ENCODE measurements around the gene ARHGEF10L.

ARHGEF10L gene

GRCh38 chr1:17551755-17552234 is 12.3 kb downstream of the ARHGEF10L start:
- DNase-seq: no peak

DNA sequence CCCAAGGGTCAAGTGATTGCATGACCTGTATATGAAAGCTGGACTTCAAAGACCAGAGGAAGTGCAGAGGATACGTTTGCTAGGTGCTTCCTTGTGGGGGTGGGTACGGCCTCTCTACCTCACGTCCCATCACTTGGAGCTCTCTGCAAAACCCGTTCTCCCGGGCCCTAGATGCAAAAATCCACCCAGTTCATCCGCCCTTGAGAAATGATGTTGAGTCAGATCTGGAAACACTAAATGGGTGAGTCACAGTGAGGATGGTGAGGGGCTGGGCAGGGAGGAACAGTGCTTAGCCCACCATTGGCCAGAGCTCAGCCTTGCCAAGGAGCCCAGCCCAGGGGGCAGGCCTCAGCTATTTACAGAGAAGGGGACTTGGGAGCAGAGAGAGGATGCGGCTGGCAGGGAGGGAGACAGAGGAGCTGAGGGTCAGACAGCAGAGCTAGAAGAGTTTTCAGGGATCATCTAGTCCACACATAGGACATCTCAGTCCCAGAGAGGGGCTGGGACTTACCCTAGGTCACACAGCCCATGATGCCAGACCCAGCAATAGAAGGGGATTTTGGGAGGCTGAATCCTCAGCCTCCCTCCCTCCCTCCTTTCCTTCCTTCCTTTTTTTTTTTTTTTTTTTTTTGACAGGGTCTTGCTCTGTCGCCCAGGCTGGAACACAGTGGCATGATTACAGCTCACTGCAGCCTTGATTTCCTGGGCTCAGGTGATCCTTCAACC is 14.6 kb downstream of the ARHGEF10L start:
- DNase-seq: no peak

DNA sequence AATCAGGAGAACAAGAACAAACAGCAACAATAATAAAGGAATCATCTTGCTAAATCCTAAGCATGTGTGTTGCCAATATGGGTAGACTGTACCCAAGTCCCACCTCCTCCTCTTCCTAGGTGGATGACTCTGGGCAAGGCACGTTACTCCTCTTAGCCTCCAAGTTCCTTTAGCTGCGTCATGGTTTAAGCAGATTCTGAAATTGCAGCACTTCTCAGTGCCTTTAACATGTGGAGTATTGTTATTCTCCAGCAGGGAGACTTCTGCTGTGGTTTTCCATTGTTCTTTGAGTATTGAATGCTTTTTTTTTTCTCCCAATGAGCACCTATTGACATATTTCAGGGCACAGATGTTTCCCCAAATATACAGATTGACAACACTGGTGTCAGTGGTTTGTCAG is 15.5 kb downstream of the ARHGEF10L start:
- DNase-seq: no peak

- no peak for DNase-seq
Observed at GRCh38 chr1:17557986-17558385, 18.5 kb downstream of the ARHGEF10L start.

DNA sequence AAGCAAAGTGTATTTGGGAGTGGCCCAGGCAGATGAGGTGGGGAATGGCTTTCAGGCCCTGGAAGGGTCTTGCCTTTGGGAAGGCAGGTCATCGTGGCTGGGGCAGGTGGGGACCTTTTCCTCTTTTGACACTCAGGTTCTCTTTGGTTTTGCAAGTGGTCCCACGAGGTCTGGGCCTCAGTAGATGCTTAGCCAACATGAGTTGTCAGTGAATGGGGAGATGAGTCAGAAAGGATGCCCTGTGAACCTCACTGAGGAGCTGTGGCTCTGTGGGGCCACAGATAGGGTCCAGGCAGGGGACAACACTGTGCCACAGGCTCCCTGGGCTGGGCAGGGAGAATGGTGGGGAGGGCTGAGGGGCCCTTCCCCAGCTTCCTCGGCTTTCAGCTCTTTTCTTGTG is 19.0 kb downstream of the ARHGEF10L start:
- no peak for DNase-seq

GRCh38 chr1:17558954-17559614 is 19.6 kb downstream of the ARHGEF10L start:
- no peak for DNase-seq

- no peak for DNase-seq
Observed at GRCh38 chr1:17559615-17560419, 20.3 kb downstream of the ARHGEF10L start.

DNA sequence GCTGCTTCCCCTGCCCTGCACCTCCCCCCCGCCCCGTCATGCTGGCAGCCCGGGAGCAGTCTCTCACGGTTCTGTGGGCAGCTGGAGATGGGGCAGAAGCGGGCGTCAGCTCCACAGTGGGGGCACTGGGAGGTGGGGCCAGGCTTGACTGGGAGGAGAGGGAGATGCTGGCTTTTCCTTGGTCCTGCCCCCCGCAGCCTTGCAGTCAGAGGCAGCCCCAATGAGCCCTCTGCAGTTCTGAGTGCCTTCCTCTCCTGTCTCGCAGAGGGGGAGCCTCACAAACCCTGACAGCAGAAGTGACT is 21.7 kb downstream of the ARHGEF10L start:
- DNase-seq: no peak

DNA sequence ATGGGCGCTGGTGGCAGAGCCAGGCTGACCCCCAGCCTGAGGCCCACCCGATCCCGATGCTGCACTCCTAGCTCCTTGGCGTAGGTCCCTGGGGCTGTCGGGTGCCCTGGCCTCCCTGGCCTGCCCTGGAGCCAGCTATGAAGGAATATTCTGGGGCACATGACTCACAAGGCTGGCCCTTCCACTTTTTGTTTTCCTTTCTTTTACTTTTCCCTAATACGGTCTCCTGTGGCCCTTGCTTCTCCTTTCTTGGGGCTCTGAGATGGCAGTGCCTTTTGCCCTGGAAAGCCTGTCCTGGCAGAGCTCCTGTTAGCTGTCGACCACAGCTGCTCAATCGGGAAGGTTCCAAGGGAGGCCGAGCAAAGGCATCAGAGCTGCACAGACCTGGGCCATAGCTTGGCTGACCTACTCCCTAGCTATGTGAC is 22.1 kb downstream of the ARHGEF10L start:
- DNase-seq: no peak

DNA sequence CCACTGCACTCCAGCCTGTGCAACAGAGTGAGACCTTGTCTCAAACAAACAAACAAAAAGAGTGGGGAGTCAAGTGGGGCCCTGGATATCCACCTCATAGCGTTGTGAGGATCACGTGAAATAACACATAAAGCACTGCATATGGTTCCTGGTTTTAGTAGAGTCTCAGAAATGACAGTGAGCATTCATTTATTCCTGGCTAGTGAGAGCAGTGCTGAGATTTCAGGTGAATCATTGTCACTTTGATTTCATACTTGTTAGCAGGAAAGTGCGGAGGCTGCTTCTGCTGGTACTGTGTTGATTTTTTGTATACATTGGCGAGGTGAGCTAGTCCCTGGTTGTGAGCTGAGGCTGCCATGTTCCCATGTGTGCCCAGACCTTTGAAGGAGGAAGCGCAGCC is 22.9 kb downstream of the ARHGEF10L start:
- DNase-seq: no peak

DNA sequence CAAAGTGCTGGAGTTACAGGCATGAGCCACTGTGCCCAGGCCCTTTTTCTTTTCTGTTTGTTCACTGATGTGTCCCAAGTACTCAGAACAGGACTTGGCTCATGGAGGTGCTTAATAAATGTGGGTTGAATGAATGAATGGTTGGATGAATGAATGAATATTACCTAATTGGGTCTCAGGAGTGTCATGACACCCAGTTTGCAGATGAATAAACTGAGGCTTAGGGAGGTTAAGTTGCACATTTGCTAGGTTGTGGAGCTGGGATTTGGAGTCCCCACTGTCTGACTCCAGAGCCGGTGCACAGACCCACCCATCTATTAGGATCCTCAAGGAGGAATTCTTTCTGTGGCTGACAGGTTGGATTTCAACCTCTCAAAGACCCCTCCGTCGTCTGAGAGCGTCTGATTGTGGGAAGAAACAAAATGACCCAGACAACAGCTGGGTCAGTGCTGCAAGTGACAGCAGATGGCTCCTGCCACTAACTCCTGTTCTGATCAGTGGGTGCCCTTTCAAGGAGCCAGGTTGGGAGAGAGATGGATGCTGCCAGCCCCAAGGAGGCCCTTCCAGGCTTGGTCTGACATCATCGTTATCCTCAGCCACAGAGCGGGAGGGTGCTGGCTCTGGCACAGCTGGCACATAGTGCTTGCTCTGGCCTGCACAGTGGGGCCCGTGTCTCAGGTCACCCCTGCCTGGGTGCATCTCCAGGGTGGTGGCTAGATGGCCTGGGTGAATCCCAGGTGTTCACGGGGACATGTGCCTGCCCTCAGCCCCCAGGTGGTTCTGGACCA is 24.2 kb downstream of the ARHGEF10L start:
- DNase-seq: no peak

- no peak for DNase-seq
Observed at GRCh38 chr1:17564458-17565393, 25.2 kb downstream of the ARHGEF10L start.

GRCh38 chr1:17565461-17566252 is 26.2 kb downstream of the ARHGEF10L start:
- DNase-seq: no peak

DNA sequence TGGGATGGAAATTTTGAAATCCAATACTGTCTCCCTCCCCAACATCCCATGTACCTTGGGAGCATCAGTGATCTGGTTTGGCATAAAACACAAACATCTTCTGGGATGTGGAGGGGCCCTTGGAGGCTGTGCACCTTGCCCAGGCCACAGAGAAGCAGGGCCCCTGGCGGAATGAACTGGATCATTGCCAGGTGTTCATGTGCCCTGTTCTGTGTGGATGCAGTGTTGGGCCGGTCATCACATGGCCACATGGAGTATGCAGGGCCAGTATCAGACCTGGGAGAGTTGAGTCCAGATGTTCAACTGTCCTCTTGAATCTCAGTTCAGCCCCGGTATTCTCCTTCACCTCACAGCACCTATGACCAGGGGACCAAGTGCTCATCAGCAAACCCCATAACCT is 26.9 kb downstream of the ARHGEF10L start:
- DNase-seq: no peak

GRCh38 chr1:17566892-17567291 is 27.4 kb downstream of the ARHGEF10L start:
- no peak for DNase-seq

- DNase-seq: no peak
Observed at GRCh38 chr1:17567582-17567981, 28.1 kb downstream of the ARHGEF10L start.

DNA sequence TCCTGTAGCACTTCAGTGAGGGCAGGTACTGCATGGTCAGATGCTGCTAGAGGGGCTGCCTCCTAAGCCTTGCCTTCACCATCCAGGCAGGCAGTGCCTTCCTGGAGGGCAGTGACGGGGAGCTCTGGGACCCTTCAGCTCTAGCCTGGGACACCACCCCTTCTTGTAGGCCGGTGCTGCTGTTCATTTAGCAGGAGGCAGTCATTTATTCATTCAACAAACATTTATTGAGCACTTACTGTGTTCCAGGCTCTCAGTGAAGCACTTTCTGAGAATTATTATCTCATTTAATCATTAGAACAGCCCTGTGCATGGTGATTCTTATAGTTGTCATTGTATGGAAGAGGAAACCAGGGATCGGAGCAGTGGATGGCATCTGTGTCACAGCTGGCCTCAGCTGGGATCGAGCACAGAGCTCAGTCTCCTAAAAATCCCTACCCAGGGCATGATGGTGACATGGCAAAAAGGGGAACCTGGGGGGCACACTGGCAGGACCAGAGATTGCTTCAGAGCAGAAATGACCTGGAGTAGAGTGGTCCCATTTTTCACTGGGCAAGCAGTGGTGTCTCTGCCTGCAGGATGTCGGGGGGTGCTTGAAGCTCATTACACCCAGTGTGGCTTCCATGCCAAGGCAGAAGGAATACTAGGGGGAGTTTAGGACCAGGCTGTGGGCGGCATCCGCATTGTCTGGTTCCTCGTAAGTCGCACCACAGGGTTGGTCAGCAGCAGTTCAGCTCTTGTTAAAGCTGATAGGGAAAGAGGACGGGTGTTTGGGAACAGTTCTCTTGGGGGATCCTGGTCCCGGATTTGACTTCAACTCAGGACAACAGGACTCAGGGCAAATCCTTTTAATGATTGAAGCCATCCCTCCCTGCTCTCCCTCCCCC is 28.8 kb downstream of the ARHGEF10L start:
- no peak for DNase-seq

- no peak for DNase-seq
Observed at GRCh38 chr1:17569200-17570139, 30.0 kb downstream of the ARHGEF10L start.

- no peak for DNase-seq
Observed at GRCh38 chr1:17570228-17570627, 30.7 kb downstream of the ARHGEF10L start.

Data from NCI-H1930 (cell line).